ENCODE results near the gene CHGA.

The CHGA gene

GRCh38 chr14:92922883-92923743 lies at the start of gene CHGA:
Gene CHGA (plus strand): TSS chr14:92923150. CDS start chr14:92923360, 210 bp downstream.
- no peak for DNase-seq (ENCODE audit: low spot score)

GRCh38 chr14:92874962-92875661 lies 47.8 kb upstream of the CHGA start:
- DNase-seq (ENCODE audit: low spot score): no peak

GRCh38 chr14:92877757-92878431 lies 45.1 kb upstream of the CHGA start:
- no peak for DNase-seq (ENCODE audit: low spot score)

- DNase-seq (ENCODE audit: low spot score): no peak
Measured at GRCh38 chr14:92880351-92880750, 42.6 kb upstream of the CHGA start.

- DNase-seq (ENCODE audit: low spot score): no peak
Measured at GRCh38 chr14:92880851-92881250, 42.1 kb upstream of the CHGA start.

- no peak for DNase-seq (ENCODE audit: low spot score)
Measured at GRCh38 chr14:92883066-92883465, 39.9 kb upstream of the CHGA start.

- no peak for DNase-seq (ENCODE audit: low spot score)
Measured at GRCh38 chr14:92884410-92884809, 38.5 kb upstream of the CHGA start.

GRCh38 chr14:92885279-92886061 lies 37.5 kb upstream of the CHGA start:
- DNase-seq (ENCODE audit: low spot score): no peak

GRCh38 chr14:92886337-92886736 lies 36.6 kb upstream of the CHGA start:
- no peak for DNase-seq (ENCODE audit: low spot score)

- DNase-seq (ENCODE audit: low spot score): no peak
Measured at GRCh38 chr14:92887157-92887556, 35.8 kb upstream of the CHGA start.

- DNase-seq (ENCODE audit: low spot score): no peak
Measured at GRCh38 chr14:92888896-92889295, 34.1 kb upstream of the CHGA start.

GRCh38 chr14:92890830-92891588 lies 31.9 kb upstream of the CHGA start:
- no peak for DNase-seq (ENCODE audit: low spot score)

GRCh38 chr14:92892589-92892988 lies 30.4 kb upstream of the CHGA start:
- DNase-seq (ENCODE audit: low spot score): no peak

GRCh38 chr14:92895352-92895878 lies 27.5 kb upstream of the CHGA start:
- DNase-seq (ENCODE audit: low spot score): no peak

- no peak for DNase-seq (ENCODE audit: low spot score)
Measured at GRCh38 chr14:92897922-92898565, 24.9 kb upstream of the CHGA start.

GRCh38 chr14:92898566-92899131 lies 24.3 kb upstream of the CHGA start:
- DNase-seq (ENCODE audit: low spot score): no peak

GRCh38 chr14:92900660-92901059 lies 22.3 kb upstream of the CHGA start:
- DNase-seq (ENCODE audit: low spot score): no peak

- DNase-seq (ENCODE audit: low spot score): no peak
Measured at GRCh38 chr14:92902191-92902590, 20.8 kb upstream of the CHGA start.

GRCh38 chr14:92902726-92903125 lies 20.2 kb upstream of the CHGA start:
- no peak for DNase-seq (ENCODE audit: low spot score)

- DNase-seq (ENCODE audit: low spot score): no peak
Measured at GRCh38 chr14:92903359-92903758, 19.6 kb upstream of the CHGA start.

Data from NAMALWA (cell line).